GM19467 (cell line): ENCODE results near the gene U2AF2.

Experiments used
- ATAC-seq: cut with Tn5 transposase; IDR thresholded peaks from one replicate; pipeline ENCODE4 v1.9.1; 2021; ENCODE audit warnings: mild to moderate bottlenecking, moderate library complexity; ENCODE audit not compliant: unreplicated experiment

U2AF2 gene

GRCh38 chr19:55673465-55673864, 18.6 kb downstream of the U2AF2 start:
- no peak for ATAC-seq

DNA sequence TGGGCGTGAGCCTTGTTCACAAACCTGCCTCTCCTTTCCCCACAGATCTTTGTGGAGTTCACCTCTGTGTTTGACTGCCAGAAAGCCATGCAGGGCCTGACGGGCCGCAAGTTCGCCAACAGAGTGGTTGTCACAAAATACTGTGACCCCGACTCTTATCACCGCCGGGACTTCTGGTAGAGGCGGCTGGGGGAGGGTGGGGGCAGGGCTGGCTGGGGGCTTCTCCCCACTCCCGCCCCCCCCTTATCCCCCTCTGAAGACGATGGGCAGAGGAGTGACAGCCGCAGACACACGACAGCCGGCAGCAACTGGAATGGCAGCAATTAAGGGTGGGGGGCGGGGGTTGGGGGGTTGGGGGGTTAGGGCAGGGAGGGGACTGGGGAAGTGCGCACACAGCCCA, 19.1 kb downstream of the U2AF2 start:
- no peak for ATAC-seq

DNA sequence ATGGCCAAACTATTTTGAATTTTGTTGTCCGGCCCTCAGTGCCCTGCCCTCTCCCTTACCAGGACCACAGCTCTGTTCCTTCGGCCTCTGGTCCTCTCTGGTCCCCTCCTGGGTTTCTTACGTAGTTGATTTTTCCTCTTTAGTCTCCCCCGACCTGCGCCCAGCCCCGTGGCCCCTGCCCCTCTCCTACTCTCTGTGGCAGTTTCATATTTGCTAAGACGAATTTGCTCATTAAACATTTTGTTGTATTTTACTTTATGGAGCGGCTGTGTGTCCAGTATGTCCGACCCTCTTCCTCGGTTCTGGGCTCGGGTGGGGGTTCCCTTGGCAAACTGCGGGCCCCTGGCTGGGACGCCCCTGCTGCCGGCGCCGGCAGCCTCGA, 19.6 kb downstream of the U2AF2 start:
- ATAC-seq: no peak

GRCh38 chr19:55674841-55675660, 20.2 kb downstream of the U2AF2 start, which contains the start of gene EPN1:
EPN1 (plus strand) TSS chr19:55675226; CDS start chr19:55678628, 3,402 bp downstream.
- peak; percentile 65 for ATAC-seq

GRCh38 chr19:55675661-55676354, 21.0 kb downstream of the U2AF2 start:
- ATAC-seq: no peak

DNA sequence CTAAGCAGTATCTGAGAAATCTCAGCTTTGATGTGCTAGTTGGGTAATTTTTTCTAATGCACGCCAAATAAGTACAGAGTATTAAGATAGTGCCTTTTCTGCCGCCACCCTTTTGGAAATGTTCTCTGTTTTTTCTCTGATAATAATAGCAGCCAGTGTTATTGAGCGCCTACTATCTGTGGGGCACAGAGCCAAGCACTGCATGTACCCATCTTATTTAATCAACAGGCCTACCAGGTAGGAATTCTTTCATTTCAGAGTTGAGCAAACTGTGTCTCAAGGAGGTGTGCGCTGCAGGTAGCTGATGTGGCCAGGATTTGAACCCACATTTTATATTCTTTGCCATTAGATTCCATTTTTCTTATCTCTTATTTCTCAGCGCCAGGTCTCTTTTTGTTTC, 21.5 kb downstream of the U2AF2 start:
- ATAC-seq: no peak

DNA sequence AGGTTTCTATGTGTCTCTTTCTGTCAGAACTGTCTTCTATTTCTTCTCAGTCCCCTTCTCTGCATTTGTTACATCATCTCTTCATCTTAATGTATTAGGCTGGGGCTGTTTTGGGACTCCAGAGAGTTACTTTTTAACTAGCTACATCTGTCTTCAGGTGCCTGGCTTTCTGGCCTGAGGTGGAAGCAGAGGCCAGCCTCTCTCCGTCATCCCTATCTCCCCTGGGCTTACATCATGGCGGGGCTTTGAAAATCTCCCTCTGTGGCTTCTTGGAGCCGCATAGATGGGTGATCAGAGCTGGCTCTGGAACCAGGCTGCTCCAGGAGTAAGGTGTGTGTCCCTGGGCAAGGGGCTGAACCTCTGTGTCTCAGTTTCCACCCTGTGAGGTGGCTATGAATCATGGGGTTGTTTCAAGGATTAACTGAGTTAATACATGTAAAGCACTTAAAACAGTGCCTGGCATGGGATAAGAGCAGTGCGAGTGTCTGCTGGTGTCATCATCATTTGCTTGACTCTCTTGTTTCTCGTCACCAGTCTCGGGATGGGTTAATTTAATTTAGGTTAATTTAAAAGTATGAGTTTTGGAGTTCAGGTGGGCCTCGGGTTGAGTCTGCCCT, 22.2 kb downstream of the U2AF2 start:
- no peak for ATAC-seq

DNA sequence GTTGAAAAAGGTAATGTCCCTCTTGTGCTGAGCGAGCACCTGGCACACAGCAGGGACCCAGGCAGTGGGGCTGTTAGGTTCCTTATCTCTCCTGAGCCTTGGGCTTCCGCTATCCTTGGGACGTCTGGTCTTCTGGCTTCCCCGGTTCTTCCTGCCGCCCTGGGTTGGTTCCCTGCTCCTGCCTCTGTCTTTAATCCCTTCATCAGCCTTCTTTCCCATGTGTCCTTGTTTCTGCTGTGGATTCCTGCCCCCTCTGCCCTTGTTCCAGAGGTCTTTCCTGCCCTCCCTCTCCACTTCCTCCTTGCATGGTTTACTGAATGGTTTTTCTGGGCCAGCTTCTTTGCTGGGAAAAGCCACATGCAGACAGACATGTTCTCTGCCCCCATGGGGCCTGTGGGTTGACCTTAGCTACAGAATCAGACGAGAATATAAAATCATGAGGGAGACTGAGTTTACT, 22.8 kb downstream of the U2AF2 start:
- no peak for ATAC-seq

DNA sequence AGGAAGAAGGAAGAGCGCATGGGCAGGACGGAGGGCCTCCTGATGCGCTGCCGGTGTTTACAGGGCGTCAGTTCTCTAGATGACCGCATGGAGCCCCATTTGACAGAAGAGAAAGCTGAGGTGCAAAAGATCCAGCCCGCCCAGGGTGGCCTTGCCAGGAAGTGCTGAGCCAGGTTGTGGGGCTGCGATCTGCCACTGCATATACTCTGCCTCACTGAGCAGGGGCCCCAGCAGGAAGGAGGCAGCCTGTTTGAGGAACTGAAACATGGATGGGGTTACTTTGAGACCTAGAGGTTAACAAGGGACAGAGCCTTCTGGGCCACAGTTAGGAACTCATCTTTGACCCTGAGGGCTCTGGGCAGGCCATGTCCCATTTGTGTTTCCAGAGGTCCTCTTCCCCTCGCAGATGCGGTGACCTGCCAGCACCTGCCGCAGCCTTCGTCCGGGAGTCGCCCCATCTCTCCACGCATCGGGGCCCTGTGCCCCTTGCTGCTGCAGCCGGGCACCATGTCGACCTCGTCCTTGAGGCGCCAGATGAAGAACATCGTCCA, 23.4 kb downstream of the U2AF2 start:
- peak; percentile 62 for ATAC-seq

GRCh38 chr19:55679343-55680257, 24.8 kb downstream of the U2AF2 start:
- no peak for ATAC-seq

- no peak for ATAC-seq
Observed at GRCh38 chr19:55680339-55681130, 25.7 kb downstream of the U2AF2 start.

- no peak for ATAC-seq
Observed at GRCh38 chr19:55681131-55682092, 26.6 kb downstream of the U2AF2 start.

DNA sequence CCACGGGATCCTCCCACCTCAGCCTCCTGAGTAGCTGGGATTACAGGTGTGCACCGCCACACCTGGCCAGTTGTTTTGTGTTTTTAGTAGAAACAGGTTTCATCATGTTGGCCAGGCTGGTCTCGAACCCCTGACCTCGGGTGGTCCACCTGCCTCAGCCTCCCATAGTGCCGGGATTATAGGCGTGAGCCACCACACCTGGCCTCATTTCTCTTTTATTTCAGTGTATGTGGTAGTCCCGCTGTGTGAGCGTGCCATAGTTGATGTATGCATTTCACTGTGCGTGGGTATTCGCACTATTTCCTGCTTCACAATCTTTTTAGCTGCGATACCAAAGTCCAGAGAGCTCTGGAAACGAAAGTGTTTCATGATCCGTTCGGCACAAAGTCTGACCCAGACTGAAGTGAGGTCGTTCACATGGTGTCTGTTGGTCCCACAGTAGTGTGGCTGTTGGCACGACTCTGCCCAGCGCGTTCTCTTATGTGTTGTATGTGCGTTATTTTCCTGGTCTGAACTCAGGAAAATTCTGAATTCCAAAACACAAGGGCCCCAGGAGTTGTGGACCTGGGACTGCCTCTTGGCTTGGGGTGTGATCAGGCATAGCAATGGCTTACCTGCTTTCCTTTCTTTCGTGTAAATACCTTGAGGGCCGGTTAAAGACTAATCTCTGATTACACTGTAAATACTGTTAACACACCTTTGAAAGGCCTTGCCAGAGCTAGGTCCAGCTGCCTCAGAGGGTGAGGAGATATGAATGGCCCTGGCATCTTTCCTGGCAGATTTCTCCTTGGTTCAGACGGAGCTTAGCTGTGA, 28.8 kb downstream of the U2AF2 start:
- no peak for ATAC-seq

DNA sequence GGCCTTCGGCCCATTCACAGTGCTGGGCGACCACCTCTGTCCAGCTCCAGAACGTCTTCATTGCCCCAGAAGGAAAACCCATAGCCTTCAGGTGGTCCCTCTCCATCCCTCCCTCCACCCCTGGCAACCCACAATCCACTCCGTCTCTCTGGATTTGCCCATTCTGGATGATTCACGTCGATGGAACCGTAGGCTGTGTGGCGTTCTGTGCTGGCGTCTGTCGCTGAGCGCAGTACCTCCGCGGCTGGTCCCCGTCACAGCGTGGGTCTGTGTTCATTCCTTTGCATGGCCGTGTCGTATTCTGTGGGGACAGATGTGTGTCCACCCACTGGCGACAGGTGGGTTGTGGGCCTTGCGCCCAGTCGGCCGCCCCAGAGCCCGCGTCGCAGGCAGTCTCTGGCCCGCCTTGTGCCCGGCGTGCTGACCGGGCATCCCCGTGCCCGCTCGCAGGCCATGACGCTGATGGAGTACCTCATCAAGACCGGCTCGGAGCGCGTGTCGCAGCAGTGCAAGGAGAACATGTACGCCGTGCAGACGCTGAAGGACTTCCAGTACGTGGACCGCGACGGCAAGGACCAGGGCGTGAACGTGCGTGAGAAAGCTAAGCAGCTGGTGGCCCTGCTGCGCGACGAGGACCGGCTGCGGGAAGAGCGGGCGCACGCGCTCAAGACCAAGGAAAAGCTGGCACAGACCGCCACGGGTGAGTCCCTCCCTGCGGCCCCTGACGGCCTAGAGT, 30.3 kb downstream of the U2AF2 start:
- ATAC-seq: no peak

- no peak for ATAC-seq
Observed at GRCh38 chr19:55685776-55686175, 30.9 kb downstream of the U2AF2 start.

- ATAC-seq: no peak
Observed at GRCh38 chr19:55686311-55687050, 31.6 kb downstream of the U2AF2 start.
